HEK293T (cell line): ENCODE results near the gene ATF3.

ENCODE experiments used
- ARNT ChIP-seq: fragments of 450-650 bp; IDR thresholded peaks from 2 replicates; pipeline ENCODE4 v1.6.1; 2017; ENCODE audit warnings: mild to moderate bottlenecking
- BHLHE40 ChIP-seq: fragments of 450-650 bp; IDR thresholded peaks from 2 replicates; pipeline ENCODE4 v1.6.1; 2016; ENCODE audit warnings: mild to moderate bottlenecking, moderate library complexity, borderline replicate concordance
- CTBP1 ChIP-seq: fragments of 450-650 bp; IDR thresholded peaks from 2 replicates; pipeline ENCODE4 v1.6.1; 2016; ENCODE audit warnings: borderline replicate concordance
- FOXA1 ChIP-seq: fragments of 450-650 bp; IDR thresholded peaks from 2 replicates; pipeline ENCODE4 v1.6.1; 2016; ENCODE audit warnings: mild to moderate bottlenecking
- FOXK2 ChIP-seq: fragments of 450-650 bp; IDR thresholded peaks from 2 replicates; pipeline ENCODE4 v1.6.1; 2016; ENCODE audit warnings: mild to moderate bottlenecking
- FOXM1 ChIP-seq: fragments of 450-650 bp; IDR thresholded peaks from 2 replicates; pipeline ENCODE4 v1.6.1; 2017; ENCODE audit warnings: mild to moderate bottlenecking, borderline replicate concordance
- LEF1 ChIP-seq: fragments of 450-650 bp; IDR thresholded peaks from 2 replicates; pipeline ENCODE4 v1.6.1; 2017; ENCODE audit warnings: mild to moderate bottlenecking, borderline replicate concordance
- PKNOX1 ChIP-seq: fragments of 450-650 bp; IDR thresholded peaks from 2 replicates; pipeline ENCODE4 v1.6.1; 2016
- SP1 ChIP-seq: fragments of 450-650 bp; IDR thresholded peaks from 2 replicates; pipeline ENCODE4 v1.6.1; 2017
- SUZ12 ChIP-seq: fragments of 450-650 bp; IDR thresholded peaks from 2 replicates; pipeline ENCODE4 v1.6.1; 2016; ENCODE audit warnings: mild to moderate bottlenecking
- TARDBP ChIP-seq: fragments of 450-650 bp; IDR thresholded peaks from 2 replicates; pipeline ENCODE4 v1.6.1; 2016

DNA sequence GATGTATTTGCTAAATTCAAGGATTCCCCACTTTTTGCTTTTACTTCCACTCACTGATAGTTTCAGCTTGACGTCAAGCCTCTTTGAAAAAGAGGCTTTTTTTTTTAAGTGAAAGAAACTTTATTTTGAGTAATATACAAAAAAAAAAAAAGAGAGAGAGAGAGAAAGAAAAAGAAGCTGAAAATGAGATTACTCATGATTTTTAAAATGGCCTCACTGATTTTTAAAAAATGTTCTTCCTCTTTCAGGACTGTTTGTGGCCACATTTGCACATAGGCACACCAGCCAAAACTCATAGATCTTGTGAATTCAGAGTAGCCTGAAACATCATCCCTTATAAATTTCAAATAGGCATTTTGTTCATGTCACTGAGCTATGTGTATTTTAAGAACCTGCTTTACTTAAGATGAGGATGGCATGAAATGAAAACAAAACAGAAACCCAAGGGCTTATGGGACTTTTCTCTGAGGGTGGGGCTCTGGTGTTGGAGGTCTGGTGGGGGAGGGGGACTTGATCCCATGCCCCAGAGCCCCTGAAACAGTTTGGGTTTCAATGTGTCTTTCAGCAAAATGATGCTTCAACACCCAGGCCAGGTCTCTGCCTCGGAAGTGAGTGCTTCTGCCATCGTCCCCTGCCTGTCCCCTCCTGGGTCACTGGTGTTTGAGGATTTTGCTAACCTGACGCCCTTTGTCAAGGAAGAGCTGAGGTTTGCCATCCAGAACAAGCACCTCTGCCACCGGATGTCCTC lies 6.1 kb downstream of the ATF3 start:
- TF ChIP-seq BHLHE40 (no peak), FOXM1 (no peak), ARNT (no peak), CTBP1 (no peak), FOXK2 (no peak), SUZ12 (no peak), TARDBP (no peak), PKNOX1 (no peak), SP1 (no peak), FOXA1 (no peak), LEF1 (no peak)
